ENCODE results near the gene NCR2. TPM values are rescaled to one million over a fixed set of nuclear protein-coding genes. Genes with fewer than 3 reads are reported as not detected.

The NCR2 gene
- total and polyA plus RNA-seq, 9 donors: not detected

GRCh38 chr6:41337709-41338108 is 2.3 kb downstream of the NCR2 start:
- no peaks in the 10 kb centered on the region for H3K9me3 ChIP-seq
- H3K4me1 ChIP-seq (ENCODE audit: insufficient read depth): no peaks in the 10 kb centered on the region
- no peaks in the 10 kb centered on the region for H3K36me3 ChIP-seq
- 65 to 73% (median 67%) methylated on average over 4 of the region's 4 CpGs for WGBS, 3 donors
- no peak overlapping the region for H3K4me3 ChIP-seq
- DNase-seq: no peak
- H3K27ac ChIP-seq: no peak overlapping the region
- TF ChIP-seq EP300 (IDR thresholded peaks at IDR 0.05) (no peak), POLR2A (IDR thresholded peaks at IDR 0.05) (no peak), CTCF (IDR thresholded peaks at IDR 0.05) (no peak)
- intact Hi-C loops (cut with DNase I): no loop called here
- no peaks in the 10 kb centered on the region for H3K27me3 ChIP-seq

GRCh38 chr6:41338659-41339058 is 3.3 kb downstream of the NCR2 start:
- WGBS, 3 donors: 41 to 49% (median 42%) methylated on average over 4 of the region's 4 CpGs

GRCh38 chr6:41341580-41341979 is 6.2 kb downstream of the NCR2 start:
- DNase-seq: no peak
- Histone ChIP-seq H3K27ac (no peak overlapping the region), H3K36me3 (no peaks in the 10 kb centered on the region), H3K9me3 (no peaks in the 10 kb centered on the region), H3K27me3 (no peaks in the 10 kb centered on the region), H3K4me3 (no peak overlapping the region), H3K4me1 (ENCODE audit: insufficient read depth) (no peaks in the 10 kb centered on the region)
- TF ChIP-seq CTCF (IDR thresholded peaks at IDR 0.05): no peak
- intact Hi-C loops (cut with DNase I): no loop called here
- 53 to 66% (median 60%) methylated on average over 8 of the region's 8 CpGs for WGBS, 3 donors

More at GRCh38 chr6:41338659-41339058, 3.3 kb downstream of the NCR2 start:
- no peak for DNase-seq
- Histone ChIP-seq H3K4me3 (no peak overlapping the region), H3K4me1 (ENCODE audit: insufficient read depth) (no peaks in the 10 kb centered on the region), H3K36me3 (no peaks in the 10 kb centered on the region), H3K27ac (no peak overlapping the region), H3K9me3 (no peaks in the 10 kb centered on the region), H3K27me3 (no peaks in the 10 kb centered on the region)
- TF ChIP-seq POLR2A (IDR thresholded peaks at IDR 0.05) (no peak), EP300 (IDR thresholded peaks at IDR 0.05) (no peak), CTCF (IDR thresholded peaks at IDR 0.05) (no peak)
- intact Hi-C loops (cut with DNase I): no loop called here

- Histone ChIP-seq H3K9me3 (no peaks in the 10 kb centered on the region), H3K36me3 (no peaks in the 10 kb centered on the region), H3K27me3 (no peaks in the 10 kb centered on the region), H3K4me3 (no peak overlapping the region), H3K27ac (no peak overlapping the region), H3K4me1 (ENCODE audit: insufficient read depth) (no peaks in the 10 kb centered on the region)
- WGBS, 3 donors: 4 to 24% (median 19%) methylated on average over 1 of the region's 1 CpG
- no peak for TF ChIP-seq CTCF (IDR thresholded peaks at IDR 0.05)
- TF ChIP-seq POLR2A (IDR thresholded peaks at IDR 0.05): no peak
- intact Hi-C loops (cut with DNase I): no loop called here
- no peak for DNase-seq
These were observed 6.8 kb downstream of the NCR2 start for GRCh38 chr6:41342241-41342640.

All from ovary (tissue), 9 donors.